SIG-M5 treated with dmso at 0.1 percent for 504 hours (cell line): ENCODE measurements around the gene RAB3A.

Source experiments
- DNase-seq: peaks from one replicate; lab custom pipeline; 2025; ENCODE audit not compliant: unreplicated experiment; lab: John Stamatoyannopoulos, UW

RAB3A gene

DNA sequence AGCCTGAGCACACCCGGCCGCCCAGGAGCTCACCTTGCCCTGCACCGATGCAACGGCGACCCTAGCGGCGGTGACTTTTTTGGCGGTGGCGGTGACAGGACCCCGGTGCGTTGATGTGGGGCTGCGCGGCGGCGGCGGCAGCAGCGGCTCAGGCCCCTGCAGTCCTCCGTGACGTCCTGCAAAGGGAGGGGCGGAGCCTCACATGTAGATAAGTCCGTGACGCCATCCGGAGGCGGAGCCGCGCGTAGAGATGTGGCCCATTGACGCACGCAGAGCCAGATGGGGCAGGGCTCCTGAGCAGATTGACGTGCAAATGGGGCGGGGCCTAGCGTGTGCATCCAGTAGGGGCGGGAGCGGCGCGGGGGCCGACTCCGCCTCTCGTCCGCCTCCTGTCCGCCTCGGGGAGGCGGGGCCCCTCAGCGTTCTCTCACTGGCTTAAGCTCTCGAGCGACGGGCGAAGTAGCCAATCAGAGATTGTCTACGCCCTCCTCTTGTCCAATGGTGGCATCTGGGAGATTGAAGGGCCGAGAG, at the start of gene RAB3A:
TSS of gene RAB3A (minus strand) at position 180 of the 531 bp plus-strand sequence. CDS start 1,302 bp downstream, outside the sequence.
- peak; percentile 99 for DNase-seq

DNA sequence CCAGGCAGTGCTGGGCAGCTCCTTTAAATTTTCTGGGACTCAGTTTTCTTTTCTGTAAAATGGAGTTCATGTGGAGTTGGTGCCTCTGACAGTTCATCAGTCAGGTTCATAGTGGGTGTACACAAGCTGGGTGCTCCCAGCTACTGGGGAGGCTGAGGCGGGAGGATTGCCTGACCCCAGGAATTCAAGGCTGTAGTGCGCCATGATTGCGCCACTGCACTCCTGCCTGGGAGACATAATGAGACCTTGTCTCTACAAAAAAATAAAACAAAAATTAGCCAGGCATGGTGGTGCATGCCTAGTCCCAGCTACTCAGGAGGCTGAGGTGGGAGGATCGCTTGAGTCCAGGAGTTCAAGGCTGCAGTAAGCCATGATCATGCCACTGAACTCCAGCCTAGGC, 49.3 kb upstream of the RAB3A start:
- DNase-seq = no peak

DNA sequence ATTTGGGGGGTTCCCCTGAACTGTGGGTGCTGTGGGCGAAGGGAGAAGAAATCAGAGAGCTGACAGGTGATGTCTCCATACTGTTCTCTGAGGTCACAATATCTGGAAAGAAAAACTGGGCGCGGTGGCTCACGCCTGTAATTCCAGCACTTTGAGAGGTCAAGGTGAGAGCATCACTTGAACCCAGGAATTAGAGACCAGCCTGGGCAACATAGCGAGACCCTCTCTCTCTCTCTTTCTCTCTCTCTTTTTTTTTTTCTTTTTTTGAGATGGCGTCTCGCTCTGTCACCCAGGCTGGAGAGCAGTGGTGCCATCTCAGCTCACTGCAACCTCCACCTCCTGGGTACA, 48.5 kb upstream of the RAB3A start:
- DNase-seq = no peak

- DNase-seq = peak; percentile 57
Measured at GRCh38 chr19:18251587-18252369, 47.9 kb upstream of the RAB3A start.

- no peak for DNase-seq
Measured at GRCh38 chr19:18249834-18250233, 46.0 kb upstream of the RAB3A start.

DNA sequence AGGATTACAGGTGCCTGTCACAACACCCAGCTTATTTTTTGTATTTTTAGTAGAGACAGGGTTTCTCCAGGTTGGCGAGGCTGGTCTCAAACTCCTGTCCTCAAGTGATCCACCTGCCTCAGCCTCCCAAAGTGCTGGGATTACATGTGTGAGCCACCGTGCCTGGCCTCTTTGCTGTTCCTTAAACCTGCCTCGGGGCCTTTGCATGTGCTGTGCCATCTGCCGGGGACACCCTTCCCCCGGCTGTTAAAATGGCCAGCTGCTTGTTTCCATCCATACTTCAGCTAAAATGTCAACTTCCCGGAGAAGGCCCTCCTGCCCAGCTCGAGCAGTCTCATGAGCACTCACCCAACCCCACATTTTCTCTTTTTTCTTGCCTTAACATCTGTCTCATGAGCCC, 41.5 kb upstream of the RAB3A start:
- DNase-seq = no peak

DNA sequence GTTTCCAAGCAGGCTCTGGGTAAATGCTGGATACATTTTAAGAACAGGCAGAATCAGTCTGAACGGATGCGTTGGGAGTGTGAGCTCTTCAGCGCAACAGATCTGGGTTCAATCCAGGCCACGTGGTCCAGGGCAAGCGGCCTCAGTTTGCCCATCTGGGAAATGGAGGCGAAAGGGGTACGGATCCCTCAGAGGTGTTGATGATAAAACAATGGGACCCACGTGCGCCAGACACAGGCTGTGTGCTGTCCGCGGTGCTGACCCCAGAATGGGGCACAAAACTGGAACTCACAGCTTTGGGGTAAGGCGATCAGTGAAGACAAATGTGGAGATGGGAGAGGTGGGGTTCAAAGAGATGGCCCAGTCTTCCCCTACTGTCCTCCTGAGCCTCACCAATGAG, 35.5 kb upstream of the RAB3A start:
- DNase-seq = no peak

GRCh38 chr19:18234194-18234593, 30.4 kb upstream of the RAB3A start:
- DNase-seq = no peak

DNA sequence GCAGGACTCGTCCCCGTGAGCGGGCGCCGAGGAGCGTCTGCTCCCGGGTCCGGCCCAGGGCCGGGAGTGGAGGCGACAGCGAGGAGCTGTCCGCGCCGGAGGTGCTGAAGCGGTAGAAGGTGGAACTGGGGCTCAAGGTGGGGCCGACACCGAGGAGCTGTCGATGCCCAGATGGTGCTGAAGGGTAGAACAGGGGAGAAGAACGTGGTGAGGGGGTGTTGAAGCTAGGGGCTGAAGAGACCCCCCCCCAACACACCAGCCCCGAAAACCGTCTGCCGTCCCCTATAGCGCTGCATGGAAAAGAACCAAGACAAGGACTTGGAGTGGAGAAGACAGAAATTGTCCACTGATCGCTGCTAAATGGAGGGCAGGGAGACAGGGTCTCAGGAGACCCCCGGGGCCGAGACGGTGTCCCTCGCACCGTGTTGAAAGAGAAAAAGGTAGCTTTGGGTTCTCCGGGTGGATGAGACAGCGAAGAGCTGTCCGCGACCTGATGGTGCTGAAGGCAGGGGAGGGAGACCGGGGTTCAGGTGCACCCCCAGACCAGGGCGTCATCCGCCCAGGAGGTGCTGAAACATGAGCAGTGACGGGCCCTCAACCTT, 29.5 kb upstream of the RAB3A start:
- peak; percentile 20 for DNase-seq

DNA sequence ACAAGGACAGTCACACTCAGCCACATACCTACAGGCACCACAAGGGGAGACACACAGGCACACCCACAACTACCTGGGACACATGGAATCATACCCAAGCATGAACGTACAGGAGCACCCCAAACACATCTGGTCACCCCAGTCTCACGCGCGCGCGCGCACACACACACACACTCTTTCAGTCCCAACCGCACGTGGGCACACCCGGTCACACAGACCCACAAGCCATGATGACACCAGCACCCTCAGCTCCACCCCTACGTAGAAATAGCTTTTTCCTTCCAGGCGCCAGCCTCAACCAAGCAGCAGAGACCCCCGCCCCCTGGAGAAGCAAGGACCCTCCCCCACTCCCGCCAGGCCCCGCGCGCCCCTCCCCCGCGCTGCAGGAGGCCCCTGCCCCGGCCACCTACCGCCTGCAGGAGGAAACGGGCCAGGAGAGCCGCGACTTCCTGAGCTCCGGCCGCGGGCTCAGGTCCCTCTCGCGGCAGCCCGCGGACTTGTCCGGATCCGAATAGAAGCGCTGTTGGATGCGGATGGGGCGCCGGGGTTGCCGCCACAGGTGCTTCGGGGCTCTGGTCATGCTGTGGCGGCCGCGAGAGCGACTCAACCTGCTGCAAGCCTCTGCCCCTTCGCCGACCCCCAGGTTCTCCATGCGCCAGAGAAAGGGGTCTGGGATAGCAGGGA, 28.8 kb upstream of the RAB3A start:
- no peak for DNase-seq

DNA sequence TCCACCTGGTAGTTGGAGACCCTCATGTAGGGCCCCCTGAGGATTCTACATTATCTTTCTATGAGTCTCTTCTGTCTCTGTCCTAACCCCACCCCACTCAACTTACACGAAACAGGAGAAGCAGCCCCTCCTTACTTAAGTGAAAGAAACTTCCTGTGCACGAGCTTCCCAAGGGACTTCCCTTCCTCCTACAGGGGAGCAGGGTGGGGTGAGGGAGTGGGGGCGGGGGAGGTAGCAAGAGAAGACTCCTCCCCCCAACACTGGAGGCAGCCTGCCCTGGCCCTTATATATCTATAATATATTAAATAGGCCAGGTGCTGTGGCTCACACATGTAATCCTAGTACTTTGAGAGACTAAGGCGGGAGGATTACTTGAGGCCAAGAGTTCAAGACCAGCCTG, 27.9 kb upstream of the RAB3A start:
- DNase-seq = no peak

- DNase-seq = peak; percentile 39
Measured at GRCh38 chr19:18230941-18231734, 27.3 kb upstream of the RAB3A start.

DNA sequence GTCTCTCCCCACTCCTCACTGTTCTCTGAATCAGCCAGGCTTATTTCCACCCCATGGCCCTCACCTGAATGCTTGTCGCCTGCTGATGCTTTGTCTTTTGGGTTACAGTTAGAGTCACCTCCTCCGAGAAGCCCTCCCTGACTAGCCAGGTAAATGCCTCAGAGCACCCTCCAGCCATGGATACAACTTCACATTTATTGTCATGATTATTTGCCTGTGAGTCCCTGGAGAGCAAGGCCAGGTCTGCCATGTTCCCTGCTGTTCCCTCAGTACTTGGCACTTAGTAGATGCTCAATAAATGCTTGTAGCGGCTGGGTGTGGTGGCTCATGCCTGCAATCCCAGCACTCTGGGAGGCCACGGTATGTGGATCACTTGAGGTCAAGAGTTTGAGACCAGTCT, 26.1 kb upstream of the RAB3A start:
- no peak for DNase-seq

DNA sequence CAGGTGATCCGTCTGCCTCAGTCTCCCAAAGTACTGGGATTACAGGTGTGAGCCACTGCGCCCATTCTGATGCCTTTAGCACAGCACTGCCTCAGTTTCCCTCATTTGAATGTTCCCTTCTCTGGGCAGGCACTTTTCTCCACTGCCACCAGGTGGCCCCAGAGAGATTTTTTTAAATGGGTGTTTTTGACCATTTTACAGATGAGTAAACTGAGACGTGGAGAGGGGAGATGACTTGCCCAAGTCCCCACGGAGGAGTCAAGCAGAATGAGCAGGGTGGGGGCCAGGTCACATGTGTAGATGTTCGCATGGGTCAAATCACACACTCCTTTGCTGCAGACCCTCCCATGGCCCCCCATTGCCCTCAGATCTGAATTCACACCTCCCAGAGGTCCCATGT, 25.6 kb upstream of the RAB3A start:
- no peak for DNase-seq

DNA sequence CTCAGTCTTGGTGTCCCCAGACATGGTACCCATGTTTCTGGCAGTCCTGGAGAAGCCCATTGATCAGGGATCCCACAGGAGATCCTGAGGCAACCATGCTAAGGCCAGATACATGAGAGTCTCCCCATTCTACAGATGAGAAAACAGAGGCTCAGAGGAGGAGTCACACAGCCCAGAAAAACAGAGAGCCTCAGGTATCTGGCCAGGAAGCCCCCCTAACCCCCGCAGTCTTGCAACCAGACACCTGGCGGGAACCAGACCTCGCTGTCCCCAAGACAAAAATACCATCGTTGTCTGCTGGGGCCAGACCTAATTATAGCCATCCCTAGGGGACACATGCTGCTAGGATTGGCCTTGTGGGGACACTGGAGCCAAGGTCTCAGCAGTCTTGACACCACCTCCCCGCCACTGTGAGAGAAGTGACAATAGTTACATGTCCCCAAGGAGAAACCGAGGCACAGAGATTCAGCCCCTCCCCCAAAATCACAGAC, 24.0 kb upstream of the RAB3A start:
- DNase-seq = no peak

DNA sequence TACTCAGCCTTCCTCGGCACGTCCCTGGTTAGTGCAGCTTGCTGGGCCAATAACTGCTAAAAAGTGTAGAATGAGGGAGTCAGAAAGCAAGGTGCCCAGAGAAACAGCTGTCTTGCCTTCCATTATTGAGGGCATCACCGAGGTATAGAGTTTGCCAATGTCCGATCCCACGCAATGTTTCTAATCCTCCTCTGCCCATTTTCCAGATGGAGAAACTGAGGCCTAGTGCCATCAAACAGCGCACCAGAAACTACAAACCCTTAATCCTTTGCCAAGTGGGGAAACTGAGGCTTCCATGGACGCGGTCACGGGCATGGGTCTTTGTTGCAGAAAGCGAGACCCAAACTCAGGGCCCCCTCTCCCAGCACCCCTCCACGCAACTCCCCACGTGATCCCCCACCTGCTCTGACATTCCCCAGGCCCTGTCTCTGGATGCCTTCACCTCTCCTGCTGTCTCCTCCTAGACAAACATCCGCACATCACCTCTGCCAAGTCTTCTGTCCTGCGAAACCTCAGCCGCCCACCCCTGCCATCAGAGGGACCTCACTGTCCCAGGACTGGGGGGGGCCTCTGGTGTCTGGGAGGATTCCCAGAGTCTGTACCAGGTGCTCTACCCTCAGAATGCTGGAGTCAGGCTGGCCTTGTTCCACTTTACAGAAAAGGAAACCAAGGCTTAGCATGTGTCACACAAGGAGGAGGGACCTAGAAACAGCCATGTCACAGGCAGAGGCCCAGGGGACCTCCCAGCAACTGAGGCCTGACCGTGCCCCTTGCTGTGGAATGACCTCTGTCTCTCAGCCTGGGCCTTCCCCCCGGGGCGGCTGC, 23.3 kb upstream of the RAB3A start:
- DNase-seq = no peak

- no peak for DNase-seq
Measured at GRCh38 chr19:18225702-18226468, 22.0 kb upstream of the RAB3A start, which contains the start of gene PDE4C. TSS of gene PDE4C (minus strand) at chr19:18226438. CDS start at chr19:18226415, 23 bp downstream.

DNA sequence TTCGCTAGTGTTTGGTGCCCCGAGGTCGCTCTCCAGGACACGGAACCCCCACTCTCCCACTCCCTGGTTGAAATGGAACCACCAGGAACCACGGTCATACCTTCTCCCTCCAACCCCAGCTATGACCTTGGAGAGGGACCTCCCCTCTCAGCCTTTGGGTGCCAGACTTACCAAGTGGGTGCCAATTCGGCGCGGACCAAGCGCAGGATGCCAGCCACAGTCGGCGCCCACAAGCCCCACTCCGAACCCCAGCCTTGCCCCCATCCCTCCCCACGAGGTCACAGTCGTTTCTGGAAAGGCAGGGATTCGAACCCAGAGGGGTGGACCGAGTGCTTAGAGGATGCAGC, 21.5 kb upstream of the RAB3A start:
- no peak for DNase-seq
